Caki2 (cell line): Measurements from ENCODE around the gene STX3. TPM values are rescaled to one million over a fixed set of nuclear protein-coding genes. Genes with fewer than 3 reads are reported as not detected.

Experiments
- total RNA-seq: library from RNA; depleted of rRNA; stranded (reverse); fragments of >200 nt; shearing (Covaris generic); gene quantifications from 2 replicates; pipeline ENCODE4 v1.2.3, GENCODE V29; 2014; ENCODE audit warnings: low replicate concordance; rRNA removed

Gene STX3
- total RNA-seq, 1 experiment from 2014 or later, result 28.4 TPM

Other genes starting within 250 kb of the STX3 start
- gene OR4D9, start 243.8 kb upstream of the STX3 start, total RNA-seq, result not detected in 2 replicates
- gene OSBP, start 139.6 kb upstream of the STX3 start, total RNA-seq, result 15.4 and 24.5 TPM in 2 replicates
- 6.5 and 7.4 TPM in 2 replicates for gene PATL1, start 86.3 kb upstream of the STX3 start, total RNA-seq
- not detected in 2 replicates for gene OR10V1, start 41.5 kb upstream of the STX3 start, total RNA-seq
- gene MRPL16, start 55.4 kb downstream of the STX3 start, total RNA-seq, result 66.6 and 80.4 TPM in 2 replicates
- gene CBLIF, start 90.1 kb downstream of the STX3 start, total RNA-seq, result not detected in 2 replicates
- gene TCN1, start 111.1 kb downstream of the STX3 start, total RNA-seq, result 3.1 and 10.6 TPM in 2 replicates
- gene OOSP3, start 123.4 kb downstream of the STX3 start, total RNA-seq, result not detected in 2 replicates
- gene OOSP1, start 183.1 kb downstream of the STX3 start, total RNA-seq, result not detected in 2 replicates
- not detected in 2 replicates for gene OOSP4A, start 208.7 kb downstream of the STX3 start, total RNA-seq